GM21367 (cell line): ENCODE measurements around the gene THAP3.
"Not testable (repeated sequence)": the region's sequence is repeated elsewhere in the genome, so short reads cannot be mapped to it uniquely, and the experiment has no call there.

Source experiments
- ATAC-seq: cut with Tn5 transposase; IDR thresholded peaks from one replicate; pipeline ENCODE4 v1.9.1; 2021; ENCODE audit not compliant: unreplicated experiment

The THAP3 gene

GRCh38 chr1:6632588-6633514, 8.2 kb downstream of the THAP3 start:
- no peak for ATAC-seq

GRCh38 chr1:6634371-6635052, 9.8 kb downstream of the THAP3 start:
- ATAC-seq = no peak

GRCh38 chr1:6635161-6635909, 10.7 kb downstream of the THAP3 start:
- ATAC-seq = no peak

DNA sequence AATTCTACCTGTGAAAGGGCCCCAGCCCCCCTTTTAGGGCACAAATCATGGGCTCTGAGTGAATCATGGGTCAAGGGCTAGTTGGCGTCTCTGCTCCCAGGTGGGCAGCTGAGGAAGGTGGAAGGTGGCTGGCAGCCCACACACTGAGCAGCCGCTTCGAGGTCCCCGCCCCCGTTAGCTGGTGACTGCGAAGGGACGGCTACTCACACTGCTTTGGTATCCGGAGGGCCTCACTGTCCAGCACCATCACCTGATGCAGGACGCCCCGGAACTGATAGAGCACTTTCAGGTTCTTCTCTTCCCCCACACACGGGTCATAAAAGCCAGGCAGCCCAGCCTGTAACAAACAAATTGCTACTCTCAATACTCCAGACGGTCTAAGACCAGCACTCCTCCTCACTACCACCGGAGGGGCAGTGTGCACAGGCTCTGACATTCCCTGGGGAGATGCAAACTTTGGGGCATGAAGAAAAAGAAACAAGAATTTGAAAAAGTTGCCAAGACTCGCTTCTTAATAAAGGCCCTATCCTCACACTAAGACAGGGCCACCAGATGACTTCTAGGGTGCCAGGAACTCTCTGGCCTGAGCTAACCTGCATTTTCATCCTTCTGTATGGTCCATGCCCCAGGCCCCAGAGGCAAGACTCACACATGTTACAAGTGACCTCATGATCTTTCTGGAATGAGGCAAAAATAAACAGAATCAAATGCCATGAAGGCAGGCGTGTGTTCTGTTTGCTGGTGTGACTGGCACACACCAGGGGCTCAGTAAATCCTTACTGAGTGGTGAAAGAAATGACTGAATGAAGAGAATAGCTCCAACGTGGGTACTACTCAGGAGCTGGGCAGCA, 11.5 kb downstream of the THAP3 start:
- no peak for ATAC-seq

GRCh38 chr1:6636778-6637177, 12.1 kb downstream of the THAP3 start:
- not testable (repeated sequence) for ATAC-seq

- ATAC-seq = no peak
Observed at GRCh38 chr1:6637770-6638169, 13.1 kb downstream of the THAP3 start.

GRCh38 chr1:6638226-6638625, 13.6 kb downstream of the THAP3 start:
- no peak for ATAC-seq

DNA sequence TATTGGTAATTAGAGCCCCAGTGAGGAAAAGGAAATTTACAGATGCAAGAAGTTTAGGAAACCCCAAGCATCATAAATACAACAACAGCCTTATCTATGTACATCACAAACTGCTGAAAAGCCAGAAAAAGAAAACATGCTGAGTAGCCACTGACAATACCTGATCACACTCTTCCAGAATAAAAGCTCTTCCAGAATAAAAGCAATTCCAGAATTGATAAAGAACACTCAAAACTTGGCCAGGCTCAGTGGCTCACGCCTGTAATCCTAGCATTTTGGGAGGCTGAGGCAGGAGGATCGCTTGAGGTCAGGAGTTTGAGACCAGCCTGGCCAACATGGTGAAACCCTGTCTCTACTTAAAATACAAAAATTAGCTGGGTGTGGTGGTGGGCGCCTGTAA, 16.2 kb downstream of the THAP3 start:
- ATAC-seq = not testable (repeated sequence)

DNA sequence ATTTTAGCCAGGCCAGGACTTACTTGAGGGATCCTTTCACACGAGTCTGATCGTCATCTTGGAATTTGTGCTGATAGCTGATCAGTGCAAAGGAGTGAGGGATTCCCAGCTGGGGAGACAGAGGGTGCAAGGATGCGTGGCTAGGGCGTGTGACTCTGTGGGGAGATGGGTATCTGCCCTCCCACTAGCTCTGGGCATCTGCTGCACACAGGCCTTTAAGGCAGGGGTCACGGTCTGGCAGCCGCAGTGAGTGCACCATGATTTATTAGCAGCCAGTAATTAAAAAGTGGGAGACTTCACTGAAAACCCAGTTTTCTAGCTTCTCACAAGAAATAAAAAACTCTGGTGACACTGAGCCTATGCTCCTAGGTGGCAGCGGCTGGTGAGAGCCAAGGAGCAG, 20.4 kb downstream of the THAP3 start:
- no peak for ATAC-seq

- ATAC-seq = no peak
Observed at GRCh38 chr1:6646499-6647148, 22.0 kb downstream of the THAP3 start.

- no peak for ATAC-seq
Observed at GRCh38 chr1:6648556-6648955, 23.9 kb downstream of the THAP3 start.

DNA sequence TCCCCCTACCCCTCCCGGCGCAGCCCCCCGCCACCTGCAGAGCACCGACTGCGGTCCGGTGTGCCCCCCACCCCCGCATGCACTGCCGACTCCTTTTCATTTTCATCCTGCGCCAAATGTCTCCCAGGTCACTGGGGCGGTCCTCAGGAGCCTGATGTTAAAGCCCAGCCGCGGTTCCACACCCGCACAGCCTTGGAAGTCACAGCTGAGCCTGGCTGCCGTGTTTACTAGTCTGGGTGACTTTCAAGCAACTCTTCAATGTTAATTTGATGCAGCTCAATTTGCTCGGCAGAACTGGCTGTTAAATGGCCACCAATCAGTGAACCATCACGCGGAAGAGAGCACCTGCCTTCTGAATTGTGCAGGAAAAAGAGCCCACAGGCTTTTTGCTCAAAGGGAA, 27.2 kb downstream of the THAP3 start:
- ATAC-seq = no peak

DNA sequence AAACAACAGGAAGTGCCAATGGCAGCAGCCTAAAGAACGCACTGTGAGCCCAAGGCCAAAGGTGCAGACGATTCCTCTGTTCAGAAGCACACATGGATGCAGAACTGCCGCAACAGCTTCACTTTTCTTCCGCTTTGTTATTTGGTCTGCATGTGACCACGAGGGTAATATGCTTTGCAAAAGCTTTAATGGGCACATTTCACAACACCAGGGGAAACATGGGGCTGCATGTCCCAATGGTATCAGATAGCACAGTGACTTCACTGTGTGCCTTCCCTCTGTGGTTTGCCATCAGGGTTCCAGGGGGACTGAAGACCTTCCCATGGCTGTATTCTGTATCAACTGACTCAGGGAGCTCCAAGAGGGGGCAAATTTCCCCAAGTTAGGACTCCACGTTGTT, 28.3 kb downstream of the THAP3 start:
- ATAC-seq = no peak

DNA sequence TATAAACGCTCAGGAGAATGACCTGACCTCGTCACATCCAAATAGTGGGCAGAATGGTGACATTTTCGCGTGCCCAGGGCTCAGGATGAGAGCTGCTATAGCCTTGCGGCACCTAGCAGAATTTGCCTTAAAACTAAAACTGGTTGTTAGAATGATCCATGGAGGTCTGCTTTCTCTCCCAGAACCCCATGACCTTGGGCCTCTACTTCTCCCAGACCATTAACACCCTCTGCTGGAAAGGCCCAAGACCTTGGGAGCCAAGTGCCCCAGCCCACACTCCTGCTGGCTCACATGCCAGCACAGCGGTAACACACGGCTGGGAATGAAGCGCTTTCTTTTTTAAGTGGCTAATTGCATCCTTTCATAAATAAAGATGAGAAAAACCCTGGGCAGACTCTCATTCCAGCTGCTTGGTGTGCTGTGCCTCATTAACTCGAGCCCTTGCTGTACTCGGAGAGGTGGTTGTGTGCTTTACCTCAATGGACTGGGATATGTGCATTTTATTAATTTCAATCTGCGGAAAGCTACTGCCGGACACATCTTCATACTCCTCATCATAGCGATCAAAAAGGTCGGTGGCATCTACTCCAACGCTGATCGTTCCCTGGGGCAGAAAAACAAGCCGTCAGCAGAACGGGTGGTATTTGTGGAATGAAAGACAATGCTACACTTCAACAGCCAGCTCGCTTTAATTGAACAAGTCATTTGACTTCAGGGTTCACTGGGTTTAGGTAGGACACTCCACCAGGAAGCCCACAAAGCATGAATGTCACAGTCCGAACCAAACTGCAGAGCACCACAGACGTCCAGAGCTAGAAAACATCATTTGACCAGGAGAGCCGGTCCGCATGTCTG, 29.0 kb downstream of the THAP3 start:
- no peak for ATAC-seq

GRCh38 chr1:6657138-6657537, 32.5 kb downstream of the THAP3 start:
- ATAC-seq = no peak

DNA sequence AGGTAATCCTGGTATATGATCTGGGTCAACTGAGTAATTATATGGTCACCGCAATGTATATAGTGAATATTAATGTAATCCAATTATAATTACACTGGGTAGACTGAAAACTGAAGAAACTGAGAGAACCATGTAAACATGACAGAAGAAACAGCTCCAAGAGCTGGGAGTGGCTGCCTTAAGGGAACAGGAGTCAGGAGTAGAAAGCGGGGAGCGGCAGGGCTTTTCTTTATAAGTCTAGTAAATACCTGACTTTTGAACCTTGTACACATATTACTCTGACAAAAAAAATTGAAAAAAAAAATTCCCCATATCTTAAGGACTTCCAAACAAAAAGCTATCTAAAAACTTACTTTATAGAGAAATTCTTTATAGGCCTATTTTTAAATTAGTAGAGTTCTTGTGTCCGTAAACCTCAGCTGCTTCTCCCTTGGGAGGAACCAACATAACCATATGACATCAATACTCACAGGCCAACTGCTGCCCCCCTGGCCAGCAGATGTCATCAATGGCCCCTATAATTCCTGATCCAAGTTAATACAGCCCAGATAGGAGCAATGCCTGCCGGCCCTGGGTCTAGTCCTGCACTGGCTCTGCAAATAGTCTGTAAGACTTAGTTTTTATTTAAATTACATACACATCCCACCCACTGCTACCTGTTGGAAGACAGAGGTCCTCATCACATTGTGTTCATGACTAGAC, 33.8 kb downstream of the THAP3 start:
- no peak for ATAC-seq

GRCh38 chr1:6660415-6661049, 35.9 kb downstream of the THAP3 start:
- ATAC-seq = no peak

GRCh38 chr1:6662468-6662867, 37.8 kb downstream of the THAP3 start:
- ATAC-seq = not testable (repeated sequence)
